Activated CD4-positive, alpha-beta T cell treated with anti-CD3 and anti-CD28 coated beads for 36 hours (primary cell): ENCODE measurements around the gene SLC8A2. TPM values are rescaled to one million over a fixed set of nuclear protein-coding genes. Genes with fewer than 3 reads are reported as not detected.

Source experiments
- ATAC-seq: fragments of 200-7000 bp; cut with Tn5 transposase; one replicate; pipeline ENCODE4 v1.10.0; 2021; ENCODE audit warnings: mild to moderate bottlenecking, moderate library complexity
- CTCF ChIA-PET: fragments of 350-600 bp; sonication (Branson Sonifier 250); formaldehyde crosslinking; loops from one replicate; lab custom pipeline; 2021; ENCODE audit warnings: antibody characterized with exemption; lab: Charles Lee
- POLR2A ChIA-PET: fragments of 350-600 bp; sonication (Branson Sonifier 250); formaldehyde crosslinking; loops from one replicate; lab custom pipeline; 2021; ENCODE audit warnings: antibody characterized with exemption, inconsistent platforms; lab: Charles Lee
- DNase-seq: peaks from one replicate; pipeline ENCODE4 v3.0.0-alpha.2; 2020
- H3K27ac Mint-ChIP-seq: one replicate; pipeline ENCODE4 v1.8.0; 2021; ENCODE audit warnings: mixed read lengths
- H3K27me3 Mint-ChIP-seq: one replicate; pipeline ENCODE4 v1.8.0; 2021; ENCODE audit warnings: mixed read lengths
- H3K36me3 Mint-ChIP-seq: one replicate; pipeline ENCODE4 v1.8.0; 2021; ENCODE audit warnings: low read depth, mixed read lengths
- H3K4me1 Mint-ChIP-seq: one replicate; pipeline ENCODE4 v1.8.0; 2021; ENCODE audit warnings: mixed read lengths
- H3K4me3 Mint-ChIP-seq: one replicate; pipeline ENCODE4 v1.8.0; 2021; ENCODE audit warnings: mild to moderate bottlenecking, moderate library complexity, mixed read lengths
- H3K9me3 Mint-ChIP-seq: one replicate; pipeline ENCODE4 v1.8.0; 2021; ENCODE audit warnings: low read depth, mixed read lengths
- intact Hi-C, 2 experiments: fragments of 100-400 bp; cut with DNase I in 1 of 2; cut with micrococcal nuclease in 1 of 2; formaldehyde crosslinking; loops; one replicate each; pipeline versions ENCODE4 v1.14.2 to v1.15.1; 2022 to 2024; cut with DNase I, micrococcal nuclease
- total RNA-seq, 2 experiments: library from RNA; stranded (reverse); gene quantifications; one replicate each; pipeline ENCODE4 v1.2.3, GENCODE V29; 2021

SLC8A2 gene
- total RNA-seq, 2 experiments from 2014 or later: 0.11 to 0.23 TPM

GRCh38 chr19:47379381-47379938 lies 92.2 kb downstream of the SLC8A2 start:
- Mint-ChIP-seq H3K4me1 (peaks cover 13% of the 10 kb centered on the region), H3K36me3 (peaks cover 35% of the 10 kb centered on the region), H3K27me3 (no peaks in the 10 kb centered on the region), H3K4me3 (no peak overlapping the region), H3K9me3 (no peaks in the 10 kb centered on the region), H3K27ac (no peak overlapping the region)
- DNase-seq: no peak
- ChIA-PET POLR2A (no interaction called here), CTCF (interaction anchor here (0.6 to 0.7 kb wide), 2 partner anchors 54 to 86 kb away, joined by 3 read pairs; no protein-coding TSS in a partner anchor)
- intact Hi-C loops: no loop called here
- ATAC-seq: no peak

- intact Hi-C loops: no loop called here
- ATAC-seq: no peak
- Mint-ChIP-seq H3K27me3 (no peaks in the 10 kb centered on the region), H3K4me3 (no peak overlapping the region), H3K9me3 (no peaks in the 10 kb centered on the region), H3K4me1 (peaks cover 10% of the 10 kb centered on the region), H3K36me3 (peaks cover 37% of the 10 kb centered on the region), H3K27ac (no peak overlapping the region)
- no peak for DNase-seq
- ChIA-PET CTCF (interaction anchor here (0.6 kb wide), 1 partner anchor 223 kb away, joined by 3 read pairs; no protein-coding TSS in a partner anchor), POLR2A (no interaction called here)
These were observed 93.4 kb downstream of the SLC8A2 start for GRCh38 chr19:47378246-47378645.

Other genes with a start within 250 kb of the SLC8A2 start
- 10 to 100 TPM in 1 of 2 experiments, 1 to 10 TPM in 1; 8.1 to 12.0 TPM for gene BBC3, start 240.7 kb downstream of the SLC8A2 start, total RNA-seq
- 10 to 100 TPM; 22.4 to 30.6 TPM for gene CCDC9, start 215.4 kb downstream of the SLC8A2 start, total RNA-seq
- 10 to 100 TPM; 11.7 to 13.2 TPM for gene INAFM1, start 197.0 kb downstream of the SLC8A2 start, total RNA-seq
- under 1 TPM; 0.41 to 0.79 TPM for gene C5AR1, start 162.0 kb downstream of the SLC8A2 start, total RNA-seq
- not detected for gene C5AR2, start 139.7 kb downstream of the SLC8A2 start, total RNA-seq
- 10 to 100 TPM; 15.4 to 17.9 TPM for gene DHX34, start 122.6 kb downstream of the SLC8A2 start, total RNA-seq
- under 1 TPM in 1 of 2 experiments, not detected in 1; 0.28 TPM for gene MEIS3, start 52.4 kb downstream of the SLC8A2 start, total RNA-seq
- gene KPTN, start 12.3 kb upstream of the SLC8A2 start, total RNA-seq: 10 to 100 TPM in 1 of 2 experiments, 1 to 10 TPM in 1; 9.7 to 10.5 TPM
- 10 to 100 TPM; 54.2 to 68.8 TPM for gene NAPA, start 43.2 kb upstream of the SLC8A2 start, total RNA-seq
- under 1 TPM; 0.11 to 0.14 TPM for gene ZNF541, start 101.3 kb upstream of the SLC8A2 start, total RNA-seq
- 10 to 100 TPM in 1 of 2 experiments, 1 to 10 TPM in 1; 9.8 to 13.3 TPM for gene BICRA, start 137.2 kb upstream of the SLC8A2 start, total RNA-seq
- 1 to 10 TPM; 1.6 to 2.5 TPM for gene EHD2, start 241.5 kb upstream of the SLC8A2 start, total RNA-seq